ENCODE data around the gene LIN28B. TPM values are rescaled to one million over a fixed set of nuclear protein-coding genes. Genes with fewer than 3 reads are reported as not detected.

LIN28B gene
- total and polyA plus RNA-seq, 2 of the 4 experiments (the other 2 are of a cell fraction), result not detected

DNA sequence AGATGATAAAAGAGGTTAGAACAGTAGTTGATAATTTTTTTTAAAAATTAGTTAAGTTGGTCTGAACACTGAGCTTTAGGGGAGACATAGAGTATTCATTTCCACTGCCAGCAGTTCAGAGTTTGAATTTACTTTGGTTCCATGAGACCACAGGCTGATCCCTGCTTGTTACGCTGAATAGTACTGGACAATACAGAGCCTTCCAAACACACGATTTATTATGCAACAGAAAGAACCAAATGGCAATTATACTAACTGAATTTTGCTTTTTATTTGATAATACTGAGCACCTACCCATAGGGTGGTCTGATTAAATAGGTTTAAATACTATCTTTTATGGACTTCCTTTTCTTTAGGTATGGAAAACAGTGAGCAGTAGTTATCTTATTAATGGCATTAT is 111.5 kb downstream of the LIN28B start:
- in situ Hi-C loops (cut with MboI; ENCODE audit: low sequenced_read_pairs), result no loop called here
- no peak overlapping the region for H3K4ac ChIP-seq (ENCODE audit: low read depth, low read length)
- no peak overlapping the region for H2BK20ac ChIP-seq (ENCODE audit: low read depth, low read length)
- no peak overlapping the region for H3K9ac ChIP-seq (ENCODE audit: low read depth, low read length)
- no peak overlapping the region for H3K18ac ChIP-seq (ENCODE audit: low read depth, low read length)
- dilution Hi-C loops (cut with HindIII; ENCODE audit: low sequenced_read_pairs, unreplicated experiment), result no loop called here
- no CpG with 5 or more reads among the region's 2 CpGs for WGBS, 2 experiments (ENCODE audit: extremely low coverage in 2 of 2, insufficient read length in 1 of 2)
- no peak overlapping the region for H3K14ac ChIP-seq (replicated peaks; ENCODE audit: low read depth, low read length)
- no peaks in the 10 kb centered on the region for H3K79me1 ChIP-seq (ENCODE audit: low read depth in 1 of 2, low read length in 2 of 2)
- no peak overlapping the region for H3K4me3 ChIP-seq (ENCODE audit: insufficient read depth, low read depth, low read length)
- H2AFZ ChIP-seq (replicated peaks; ENCODE audit: low read length, poor library complexity), result no peak overlapping the region
- H4K8ac ChIP-seq (ENCODE audit: low read depth in 2 of 2, low read length in 2 of 2), result no peak overlapping the region
- H3K27ac ChIP-seq (ENCODE audit: insufficient read depth, low read length), result no peak overlapping the region
- no peak overlapping the region for H3K23ac ChIP-seq (ENCODE audit: low read depth, low read length)
- no peaks in the 10 kb centered on the region for H3K36me3 ChIP-seq (ENCODE audit: control insufficient read depth, insufficient read depth, low read length)
- H2BK120ac ChIP-seq (ENCODE audit: low read depth, low read length), result no peak overlapping the region
- TF ChIP-seq ELK1 (IDR thresholded peaks at IDR 0.05; ENCODE audit: borderline replicate concordance, low read depth, low read length), result no peak
- no peak for TF ChIP-seq FOS (IDR thresholded peaks at IDR 0.05; ENCODE audit: low read depth, low read length)
- no peak for TF ChIP-seq SMC3 (IDR thresholded peaks at IDR 0.05; ENCODE audit: low read depth, low read length)
- no peak for TF ChIP-seq MAFK (IDR thresholded peaks at IDR 0.05; ENCODE audit: low read depth, low read length)
- no peak for TF ChIP-seq MXI1 (IDR thresholded peaks at IDR 0.05; ENCODE audit: borderline replicate concordance, low read depth, low read length)
- TF ChIP-seq RFX5 (IDR thresholded peaks at IDR 0.05; ENCODE audit: low read depth, low read length), result no peak
- no peak for TF ChIP-seq POLR2A (IDR thresholded peaks at IDR 0.05; ENCODE audit: low read depth, low read length)
- no peak for TF ChIP-seq RCOR1 (IDR thresholded peaks at IDR 0.05; ENCODE audit: insufficient replicate concordance, low read length)
- TF ChIP-seq, protein P1, sequence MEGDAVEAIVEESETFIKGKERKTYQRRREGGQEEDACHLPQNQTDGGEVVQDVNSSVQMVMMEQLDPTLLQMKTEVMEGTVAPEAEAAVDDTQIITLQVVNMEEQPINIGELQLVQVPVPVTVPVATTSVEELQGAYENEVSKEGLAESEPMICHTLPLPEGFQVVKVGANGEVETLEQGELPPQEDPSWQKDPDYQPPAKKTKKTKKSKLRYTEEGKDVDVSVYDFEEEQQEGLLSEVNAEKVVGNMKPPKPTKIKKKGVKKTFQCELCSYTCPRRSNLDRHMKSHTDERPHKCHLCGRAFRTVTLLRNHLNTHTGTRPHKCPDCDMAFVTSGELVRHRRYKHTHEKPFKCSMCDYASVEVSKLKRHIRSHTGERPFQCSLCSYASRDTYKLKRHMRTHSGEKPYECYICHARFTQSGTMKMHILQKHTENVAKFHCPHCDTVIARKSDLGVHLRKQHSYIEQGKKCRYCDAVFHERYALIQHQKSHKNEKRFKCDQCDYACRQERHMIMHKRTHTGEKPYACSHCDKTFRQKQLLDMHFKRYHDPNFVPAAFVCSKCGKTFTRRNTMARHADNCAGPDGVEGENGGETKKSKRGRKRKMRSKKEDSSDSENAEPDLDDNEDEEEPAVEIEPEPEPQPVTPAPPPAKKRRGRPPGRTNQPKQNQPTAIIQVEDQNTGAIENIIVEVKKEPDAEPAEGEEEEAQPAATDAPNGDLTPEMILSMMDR (conservative IDR thresholded peaks at IDR 0.05; ENCODE audit: low read depth, low read length), result no peak
- TF ChIP-seq CEBPB (IDR thresholded peaks at IDR 0.05; ENCODE audit: low read depth, low read length), result no peak
- no peak for TF ChIP-seq BHLHE40 (IDR thresholded peaks at IDR 0.05; ENCODE audit: low read depth, low read length)
- TF ChIP-seq, protein P2, sequence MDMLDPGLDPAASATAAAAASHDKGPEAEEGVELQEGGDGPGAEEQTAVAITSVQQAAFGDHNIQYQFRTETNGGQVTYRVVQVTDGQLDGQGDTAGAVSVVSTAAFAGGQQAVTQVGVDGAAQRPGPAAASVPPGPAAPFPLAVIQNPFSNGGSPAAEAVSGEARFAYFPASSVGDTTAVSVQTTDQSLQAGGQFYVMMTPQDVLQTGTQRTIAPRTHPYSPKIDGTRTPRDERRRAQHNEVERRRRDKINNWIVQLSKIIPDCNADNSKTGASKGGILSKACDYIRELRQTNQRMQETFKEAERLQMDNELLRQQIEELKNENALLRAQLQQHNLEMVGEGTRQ (IDR thresholded peaks at IDR 0.05; ENCODE audit: low read depth, low read length), result no peak
- no peak for TF ChIP-seq CHD1 (IDR thresholded peaks at IDR 0.05; ENCODE audit: low read depth, low read length)
- no peak for TF ChIP-seq NFE2L2 (IDR thresholded peaks at IDR 0.05; ENCODE audit: low read depth, low read length)
- TF ChIP-seq RAD21 (IDR thresholded peaks at IDR 0.05; ENCODE audit: low read length), result no peak
- TF ChIP-seq MAZ (IDR thresholded peaks at IDR 0.05; ENCODE audit: borderline replicate concordance, low read depth, low read length), result no peak
- H3K27me3 ChIP-seq (ENCODE audit: control insufficient read depth, insufficient read depth, low read length), result peaks cover 12% of the 10 kb centered on the region; the same call in 1 of the 2 replicates
- ATAC-seq (ENCODE audit: low read depth) (no peak), DNase-seq (no peak)
- no peaks in the 10 kb centered on the region for H3K4me1 ChIP-seq (ENCODE audit: control insufficient read depth, insufficient read depth, low read length)
- no peaks in the 10 kb centered on the region for H3K9me1 ChIP-seq (ENCODE audit: insufficient read depth, low read length)
- H3K9me3 ChIP-seq (ENCODE audit: control insufficient read depth, insufficient read depth, low read length), result no peaks in the 10 kb centered on the region
- intact Hi-C loops (cut with micrococcal nuclease), result no loop called here
- no peak overlapping the region for H2BK15ac ChIP-seq (ENCODE audit: low read depth, low read length)
- H2BK5ac ChIP-seq (ENCODE audit: low read depth, low read length, poor library complexity, severe bottlenecking), result no peak overlapping the region
- no peak overlapping the region for H2AK9ac ChIP-seq (replicated peaks; ENCODE audit: low read depth, low read length, poor library complexity)
- H2AK5ac ChIP-seq (ENCODE audit: low read depth, low read length), result no peak overlapping the region
- H4K5ac ChIP-seq (ENCODE audit: low read depth, low read length), result no peak overlapping the region
- no peak overlapping the region for H3K4me2 ChIP-seq (ENCODE audit: low read depth, low read length)
- H4K20me1 ChIP-seq (ENCODE audit: insufficient read depth, low read length), result no peaks in the 10 kb centered on the region
- ChIA-PET CTCF (no interaction called here), POLR2A (ENCODE audit: unreplicated experiment) (no interaction called here)
- no peak overlapping the region for H3K56ac ChIP-seq (ENCODE audit: extremely low read depth, insufficient read depth, low read length)
- BruUV-seq (replicated peaks), result no TSS peak
- no peak overlapping the region for H4K91ac ChIP-seq (ENCODE audit: insufficient read depth, low read depth, low read length)
